ENCODE data around the gene PRELID1. TPM values are rescaled to one million over a fixed set of nuclear protein-coding genes. Genes with fewer than 3 reads are reported as not detected.

Gene PRELID1
- polyA plus RNA-seq, 2 of the 4 experiments (the other 2 are of a cell fraction) = 218 to 250 TPM

- POLR2A ChIA-PET = no interaction called here
- no peak for TF ChIP-seq MAX (IDR thresholded peaks at IDR 0.05)
- TF ChIP-seq HES2 (IDR thresholded peaks at IDR 0.05) = no peak
- TF ChIP-seq HOXB13 (CRISPR knock-in tag; IDR thresholded peaks at IDR 0.05; ENCODE audit: low read depth) = no peak
- no peak for TF ChIP-seq POLR2AphosphoS2 (conservative IDR thresholded peaks at IDR 0.05; ENCODE audit: low read length)
- no peak for TF ChIP-seq MAFK (IDR thresholded peaks at IDR 0.05; ENCODE audit: partially characterized antibody)
- no peak for TF ChIP-seq SMC3 (IDR thresholded peaks at IDR 0.05)
- TF ChIP-seq TP53 (CRISPR knock-in tag; IDR thresholded peaks at IDR 0.05) = no peak
- TF ChIP-seq BCL3 (IDR thresholded peaks at IDR 0.05) = no peak
- TF ChIP-seq ZNF302 (CRISPR knock-in tag; IDR thresholded peaks at IDR 0.05) = no peak
- TF ChIP-seq CBX8 (IDR thresholded peaks at IDR 0.05) = no peak
- TF ChIP-seq E2F6 (IDR thresholded peaks at IDR 0.05; ENCODE audit: borderline replicate concordance, low read depth) = no peak
- no peak for TF ChIP-seq BHLHE40 (IDR thresholded peaks at IDR 0.05; ENCODE audit: low read depth, low read length)
- TF ChIP-seq FOSL2 (IDR thresholded peaks at IDR 0.05) = no peak
- no peak for TF ChIP-seq FOSL2 (CRISPR knock-in tag; IDR thresholded peaks at IDR 0.05)
- TF ChIP-seq KDM5A (IDR thresholded peaks at IDR 0.05) = no peak
- no peak for TF ChIP-seq JUN (IDR thresholded peaks at IDR 0.05)
- TF ChIP-seq ATOH8 (CRISPR knock-in tag; IDR thresholded peaks at IDR 0.05; ENCODE audit: low read depth) = no peak
- no peak for TF ChIP-seq MYC (IDR thresholded peaks at IDR 0.05; ENCODE audit: borderline replicate concordance, low read length)
- TF ChIP-seq RAD21 (conservative IDR thresholded peaks at IDR 0.05 in 1 of 2, IDR thresholded peaks at IDR 0.05 in 1 of 2) = no peak
- DNase-seq (ENCODE audit: low read depth in 1 of 2, low spot score in 1 of 2) (no peak), FAIRE-seq (no peak), ATAC-seq (peak; percentile 26 to 35)
- CTCF ChIA-PET = interaction anchor here (1.6 to 3.5 kb wide), 5 partner anchors 25 to 197 kb away, joined by 3 to 33 read pairs (median 18); partner anchors contain the start of gene LMAN2
- Histone ChIP-seq H3K4me2 (peak overlapping the region; percentile 99), H3K9me3 (no peaks in the 10 kb centered on the region), H3K4me1 (peaks cover 19% of the 10 kb centered on the region; the same call in 2 of the 3 replicates), H3K27ac (peak overlapping the region; percentile 87 to 93), H3K4me3 (peak overlapping the region; percentile 66)
- 0% methylated on average over 3 of the region's 23 CpGs for WGBS (ENCODE audit: missing lambda C conversion rate)
These were observed 7.8 kb downstream of the PRELID1 start for GRCh38 chr5:177311392-177311722.

GRCh38 chr5:177311723-177312648 is 8.4 kb downstream of the PRELID1 start, which contains the start of gene MXD3:
MXD3 (minus strand) TSS chr5:177311898; CDS start chr5:177311830, 68 bp downstream.
- no peak for FAIRE-seq
- POLR2A ChIA-PET = no interaction called here
- TF ChIP-seq HOXA7 (CRISPR knock-in tag; IDR thresholded peaks at IDR 0.05) = no peak
- TF ChIP-seq ELK1 (IDR thresholded peaks at IDR 0.05; ENCODE audit: low read depth, low read length) = no peak
- no peak for TF ChIP-seq RCOR1 (IDR thresholded peaks at IDR 0.05; ENCODE audit: low read depth, low read length)
- no peak for TF ChIP-seq PBX3 (IDR thresholded peaks at IDR 0.05)
- TF ChIP-seq E2F6 (IDR thresholded peaks at IDR 0.05; ENCODE audit: borderline replicate concordance, low read depth) = peak; percentile 94
- TF ChIP-seq EHF (CRISPR knock-in tag; IDR thresholded peaks at IDR 0.05) = no peak
- TF ChIP-seq RARB (CRISPR knock-in tag; IDR thresholded peaks at IDR 0.05) = no peak
- TF ChIP-seq ZFP36 (IDR thresholded peaks at IDR 0.05; ENCODE audit: borderline replicate concordance, partially characterized antibody) = no peak
- TF ChIP-seq JUN (IDR thresholded peaks at IDR 0.05) = peak in 1 of 2 experiments; percentile 42; a peak in 2 of 5 replicates
- no peak for TF ChIP-seq JUNB (IDR thresholded peaks at IDR 0.05)
- TF ChIP-seq HES2 (IDR thresholded peaks at IDR 0.05) = no peak
- peak; percentile 99 for TF ChIP-seq MAX (IDR thresholded peaks at IDR 0.05)
- TF ChIP-seq ZSCAN20 (CRISPR knock-in tag; IDR thresholded peaks at IDR 0.05) = no peak
- no peak for TF ChIP-seq EP300 (IDR thresholded peaks at IDR 0.05)
- peak; percentile 98 for TF ChIP-seq MYC (IDR thresholded peaks at IDR 0.05; ENCODE audit: borderline replicate concordance, low read length)

More at GRCh38 chr5:177311723-177312648, 8.4 kb downstream of the PRELID1 start, which contains the start of gene MXD3:
- under 1% methylated on average over 32 of the region's 78 CpGs for whole genome bisulfite sequencing (ENCODE audit: missing lambda C conversion rate)
- CTCF ChIA-PET = interaction anchor here (0.9 to 3.5 kb wide), 8 partner anchors 10 to 198 kb away, joined by 3 to 18 read pairs (median 5); partner anchors contain the start of gene LMAN2
- ATAC-seq (peak; percentile 62 to 82), DNase-seq (ENCODE audit: low read depth in 1 of 2, low spot score in 1 of 2) (peak; percentile 90 to 97)
- no peaks in the 10 kb centered on the region for H3K9me3 ChIP-seq
- H3K4me3 ChIP-seq = peak within 1 kb of the TSS; percentile 66
- peak within 1 kb of the TSS; percentile 87 to 93 for H3K27ac ChIP-seq
- H3K4me1 ChIP-seq = peaks cover 19% of the 10 kb centered on the region; the same call in 2 of the 3 replicates
- peak within 1 kb of the TSS; percentile 99 for H3K4me2 ChIP-seq

Data from A549 (cell line).